ENCODE data around the gene ZMYND8.
"Not testable (repeated sequence)": the region's sequence is repeated elsewhere in the genome, so short reads cannot be mapped to it uniquely, and the experiment has no call there.

ZMYND8 gene

DNA sequence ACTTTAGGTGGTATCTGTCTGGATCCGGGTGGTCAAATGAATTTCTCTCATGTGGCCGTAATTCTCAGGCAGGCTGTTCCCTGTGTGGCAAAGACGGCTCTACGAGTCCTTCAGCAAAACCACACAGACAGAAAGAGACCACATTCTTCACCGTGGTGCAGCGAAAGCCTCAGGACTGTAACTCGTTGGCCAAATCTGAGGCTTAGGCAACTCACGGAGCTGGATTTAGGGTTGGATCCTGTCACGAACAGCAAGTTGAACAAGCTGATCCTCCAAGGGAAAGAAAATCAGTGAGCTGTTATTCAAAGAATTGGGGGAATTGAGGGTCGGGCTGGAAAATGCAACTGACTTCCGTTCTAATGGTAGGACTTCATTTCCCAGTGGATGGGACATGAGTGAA lies 167.4 kb downstream of the ZMYND8 start:
- H3K27ac Mint-ChIP-seq = no peak overlapping the region
- no peak overlapping the region for H3K4me3 Mint-ChIP-seq

DNA sequence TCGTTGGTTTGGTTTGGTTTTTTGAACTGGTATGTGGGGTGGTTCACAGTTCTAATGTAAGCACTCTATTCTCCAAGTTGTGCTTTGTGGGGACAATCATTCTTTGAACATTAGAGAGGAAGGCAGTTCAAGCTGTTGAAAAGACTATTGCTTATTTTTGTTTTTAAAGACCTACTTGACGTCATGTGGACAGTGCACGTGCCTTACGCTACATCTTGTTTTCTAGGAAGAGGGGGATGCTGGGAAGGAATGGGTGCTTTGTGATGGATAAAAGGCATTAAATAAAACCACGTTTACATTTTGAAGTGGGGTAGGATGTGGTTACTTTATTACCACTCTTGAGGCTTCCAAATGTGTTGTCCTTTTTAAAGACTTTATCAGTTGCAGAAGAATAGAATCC lies 168.0 kb downstream of the ZMYND8 start:
- peak overlapping the region in 1 of 2 donors; percentile 13 for H3K27ac Mint-ChIP-seq
- no peak overlapping the region for H3K4me3 Mint-ChIP-seq
- peaks cover 8% of the 10 kb centered on the region for H3K27me3 Mint-ChIP-seq
- no peaks in the 10 kb centered on the region for H3K9me3 Mint-ChIP-seq
- no peak for DNase-seq
- peaks cover 13% of the 10 kb centered on the region for H3K4me1 Mint-ChIP-seq
- ATAC-seq = no peak

More for the DNA sequence above, 167.4 kb downstream of the ZMYND8 start:
- no peak for DNase-seq
- peaks cover 8% of the 10 kb centered on the region for H3K27me3 Mint-ChIP-seq
- ATAC-seq = no peak
- H3K9me3 Mint-ChIP-seq = no peaks in the 10 kb centered on the region
- peaks cover 13% of the 10 kb centered on the region for H3K4me1 Mint-ChIP-seq

GRCh38 chr20:47187450-47188195 lies 168.9 kb downstream of the ZMYND8 start:
- Mint-ChIP-seq H3K27ac (no peak overlapping the region), H3K27me3 (peaks cover 8% of the 10 kb centered on the region), H3K9me3 (no peaks in the 10 kb centered on the region), H3K4me1 (peaks cover 13% of the 10 kb centered on the region), H3K4me3 (no peak overlapping the region)
- ATAC-seq (no peak), DNase-seq (no peak)

DNA sequence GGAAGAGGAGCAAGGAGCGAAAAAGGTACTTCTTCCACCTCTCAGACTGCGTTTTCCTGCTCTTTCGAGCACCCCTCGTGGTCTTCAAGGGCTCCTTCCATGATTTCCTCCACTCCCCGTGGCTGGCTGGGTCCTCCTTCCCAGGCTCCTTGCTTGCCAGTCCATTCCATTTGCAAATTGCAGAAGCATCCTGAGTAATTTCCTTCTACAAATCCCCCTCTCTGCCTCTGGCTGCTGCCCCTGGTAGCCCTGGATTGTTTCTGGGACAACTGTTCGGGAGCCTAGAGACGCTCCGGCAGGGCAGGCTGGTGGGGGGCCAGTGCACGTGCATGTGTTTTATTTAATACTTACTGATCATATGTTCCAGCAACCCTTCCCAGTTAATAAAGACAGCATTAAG lies 173.1 kb downstream of the ZMYND8 start:
- peak overlapping the region in 1 of 2 donors; percentile 29 for H3K27ac Mint-ChIP-seq
- DNase-seq (no peak), ATAC-seq (no peak)
- peaks cover 5% of the 10 kb centered on the region for H3K4me1 Mint-ChIP-seq
- H3K27me3 Mint-ChIP-seq = peaks cover 8% of the 10 kb centered on the region
- H3K4me3 Mint-ChIP-seq = no peak overlapping the region
- H3K9me3 Mint-ChIP-seq = peaks cover 0 to 13% of the 10 kb centered on the region in 2 donors

- no peak overlapping the region for H3K27ac Mint-ChIP-seq
- H3K4me3 Mint-ChIP-seq = no peak overlapping the region
- peak in 1 of 2 donors; percentile 28 for DNase-seq
- H3K9me3 Mint-ChIP-seq = peaks cover 0 to 13% of the 10 kb centered on the region in 2 donors
- no peaks in the 10 kb centered on the region for H3K4me1 Mint-ChIP-seq
- peak; percentile 86 for ATAC-seq
- H3K27me3 Mint-ChIP-seq = no peaks in the 10 kb centered on the region
Observed at GRCh38 chr20:47181056-47181862, 175.2 kb downstream of the ZMYND8 start.

DNA sequence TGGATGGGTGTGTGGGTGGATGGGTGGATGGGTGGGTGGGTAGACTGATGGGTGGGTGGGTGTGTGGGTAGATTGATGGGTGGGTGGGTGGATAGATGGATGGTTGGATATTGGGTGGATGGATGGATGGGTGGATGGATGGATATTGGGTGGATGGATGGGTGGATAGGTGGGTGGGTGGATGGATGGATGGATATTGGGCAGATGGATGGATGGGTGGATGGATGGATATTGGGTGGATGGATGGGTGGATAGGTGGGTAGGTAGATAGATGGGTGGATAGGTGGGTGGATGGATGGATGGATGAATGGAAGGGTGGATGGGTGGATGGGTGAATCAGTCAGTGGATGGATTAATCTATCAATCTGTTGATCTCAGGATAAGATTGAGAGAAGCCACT lies 177.2 kb downstream of the ZMYND8 start:
- peaks cover 14% of the 10 kb centered on the region for H3K27me3 Mint-ChIP-seq
- no peaks in the 10 kb centered on the region for H3K4me1 Mint-ChIP-seq
- no peak overlapping the region for H3K4me3 Mint-ChIP-seq
- no peak for ATAC-seq
- H3K27ac Mint-ChIP-seq = no peak overlapping the region
- peaks cover 0 to 13% of the 10 kb centered on the region in 2 donors for H3K9me3 Mint-ChIP-seq
- no peak for DNase-seq

- Mint-ChIP-seq H3K27me3 (peaks cover 14% of the 10 kb centered on the region), H3K4me1 (no peaks in the 10 kb centered on the region), H3K4me3 (no peak overlapping the region), H3K27ac (no peak overlapping the region), H3K9me3 (peaks cover 0 to 13% of the 10 kb centered on the region in 2 donors)
- ATAC-seq = no peak
- no peak for DNase-seq
Observed at GRCh38 chr20:47178851-47179250, 177.6 kb downstream of the ZMYND8 start.

DNA sequence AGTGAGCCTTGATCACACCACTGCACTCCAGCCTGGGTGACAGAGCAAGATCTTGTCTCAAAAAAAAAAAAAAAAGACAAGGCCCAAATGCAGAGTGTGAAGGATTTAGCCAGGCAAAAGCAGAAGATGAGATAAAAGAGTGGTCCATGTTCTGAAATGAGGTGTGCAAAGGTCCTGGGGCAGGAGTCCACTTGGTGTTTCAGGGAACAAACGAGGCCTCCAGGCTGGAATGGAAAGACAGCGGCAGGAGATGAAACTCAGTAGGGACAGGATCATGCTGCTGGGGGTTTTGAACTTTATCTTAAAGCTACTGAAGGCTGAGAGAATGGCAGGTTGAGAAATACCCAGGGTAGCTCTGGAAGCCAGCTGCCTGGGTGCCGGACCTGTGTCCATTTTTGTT lies 178.2 kb downstream of the ZMYND8 start:
- Mint-ChIP-seq H3K9me3 (peaks cover 0 to 13% of the 10 kb centered on the region in 2 donors), H3K27me3 (peaks cover 14% of the 10 kb centered on the region), H3K4me3 (no peak overlapping the region), H3K27ac (no peak overlapping the region), H3K4me1 (no peaks in the 10 kb centered on the region)
- no peak for ATAC-seq
- DNase-seq = no peak

- not testable (repeated sequence) for H3K4me3 Mint-ChIP-seq, H3K27ac Mint-ChIP-seq, H3K4me1 Mint-ChIP-seq, DNase-seq, ATAC-seq
- Mint-ChIP-seq H3K9me3 (peaks cover 0 to 13% of the 10 kb centered on the region in 2 donors), H3K27me3 (peaks cover 19% of the 10 kb centered on the region)
Observed at GRCh38 chr20:47176217-47176616, 180.3 kb downstream of the ZMYND8 start.

DNA sequence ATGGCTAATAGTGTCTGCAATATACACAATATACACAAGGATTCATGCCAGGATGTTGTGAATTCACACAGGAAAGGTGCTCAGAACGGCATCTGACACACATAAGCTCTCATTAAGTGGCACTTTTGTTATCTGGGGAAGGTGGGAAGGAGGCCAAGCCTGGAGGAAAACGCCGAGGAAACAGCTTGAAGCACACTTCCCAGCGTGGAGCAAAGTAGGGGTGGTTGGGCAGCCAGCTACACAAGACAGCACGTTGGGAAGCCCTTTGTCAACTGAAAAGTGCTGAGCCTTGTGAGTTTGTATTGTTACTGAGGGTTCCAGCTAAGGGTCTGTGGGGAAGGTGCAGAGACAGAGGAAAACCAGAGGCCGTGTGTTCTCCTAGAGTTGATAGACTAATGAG lies 181.0 kb downstream of the ZMYND8 start:
- H3K9me3 Mint-ChIP-seq = peaks cover 0 to 10% of the 10 kb centered on the region in 2 donors
- no peak overlapping the region for H3K27ac Mint-ChIP-seq
- H3K4me1 Mint-ChIP-seq = no peaks in the 10 kb centered on the region
- DNase-seq (no peak), ATAC-seq (no peak)
- H3K27me3 Mint-ChIP-seq = peaks cover 26% of the 10 kb centered on the region
- H3K4me3 Mint-ChIP-seq = no peak overlapping the region

DNA sequence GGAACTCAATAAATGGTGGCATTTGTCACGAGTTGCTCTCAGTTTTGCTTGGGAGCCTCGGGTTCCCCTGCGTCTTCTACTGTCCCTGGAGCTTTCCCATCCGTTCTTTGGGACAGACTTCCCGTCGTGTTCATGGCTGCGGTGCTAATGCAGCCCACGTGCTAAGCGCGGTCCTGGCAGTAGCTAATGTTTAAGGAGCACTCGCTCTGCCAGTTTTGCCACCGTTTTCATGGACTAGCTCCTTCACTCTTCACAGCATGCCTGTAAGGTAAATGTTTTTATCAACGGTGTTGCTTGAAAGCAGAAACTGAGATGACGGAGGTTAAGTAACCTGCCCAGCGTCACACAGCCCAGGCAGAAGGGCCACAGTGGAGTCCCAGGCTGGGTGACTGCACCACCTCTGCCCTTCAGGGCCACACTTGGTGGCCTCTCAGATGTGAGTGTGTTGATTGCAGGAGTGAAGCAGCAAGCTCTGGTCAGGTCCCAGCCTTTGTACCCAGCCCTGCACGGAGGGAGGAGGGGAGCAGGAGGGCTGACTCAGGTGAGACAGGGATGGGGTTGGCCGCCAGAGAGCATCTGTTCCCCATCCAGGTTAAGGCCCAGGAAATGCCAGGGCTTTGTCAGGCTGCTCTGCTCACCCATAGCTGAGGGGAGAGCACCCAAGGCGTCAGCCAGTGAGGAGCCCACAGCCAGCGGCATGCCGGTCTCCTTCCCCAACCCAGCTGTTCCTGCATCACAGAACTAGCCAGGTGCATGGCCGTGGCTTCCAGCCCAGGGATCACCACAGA lies 181.8 kb downstream of the ZMYND8 start:
- DNase-seq = no peak
- ATAC-seq = no peak
- no peaks in the 10 kb centered on the region for H3K4me1 Mint-ChIP-seq
- peaks cover 0 to 3% of the 10 kb centered on the region in 2 donors for H3K9me3 Mint-ChIP-seq
- H3K27ac Mint-ChIP-seq = no peak overlapping the region
- H3K27me3 Mint-ChIP-seq = peaks cover 26% of the 10 kb centered on the region
- no peak overlapping the region for H3K4me3 Mint-ChIP-seq

GRCh38 chr20:47173596-47174216 lies 182.8 kb downstream of the ZMYND8 start:
- H3K27me3 Mint-ChIP-seq = peaks cover 26% of the 10 kb centered on the region
- no peaks in the 10 kb centered on the region for H3K4me1 Mint-ChIP-seq
- H3K9me3 Mint-ChIP-seq = no peaks in the 10 kb centered on the region
- ATAC-seq = no peak
- DNase-seq = no peak
- no peak overlapping the region for H3K4me3 Mint-ChIP-seq
- H3K27ac Mint-ChIP-seq = no peak overlapping the region

DNA sequence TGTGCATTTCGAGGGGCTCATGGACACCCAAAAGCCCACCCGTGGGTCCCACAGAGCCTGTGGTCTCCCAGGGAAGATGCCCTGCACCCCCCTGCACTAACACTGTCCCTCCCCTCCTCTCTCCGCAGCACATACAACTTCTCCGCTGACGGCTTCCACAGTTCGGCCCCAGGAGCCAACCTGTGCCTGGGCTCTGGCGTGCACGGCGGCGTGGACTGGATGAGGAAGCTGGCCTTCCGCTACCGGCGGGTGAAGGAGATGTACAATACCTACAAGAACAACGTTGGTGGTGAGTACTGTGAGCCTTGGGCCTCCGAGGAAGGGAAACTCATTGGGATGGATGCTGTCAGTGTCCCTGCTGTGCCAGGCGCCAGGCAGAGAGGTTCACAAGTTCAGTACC lies 183.9 kb downstream of the ZMYND8 start:
- Mint-ChIP-seq H3K4me3 (no peak overlapping the region), H3K9me3 (no peaks in the 10 kb centered on the region)

GRCh38 chr20:47167846-47168245 lies 188.7 kb downstream of the ZMYND8 start:
- ATAC-seq = no peak
- DNase-seq = no peak
- Mint-ChIP-seq H3K27ac (no peak overlapping the region), H3K4me3 (no peak overlapping the region), H3K4me1 (no peaks in the 10 kb centered on the region), H3K27me3 (peaks cover 12% of the 10 kb centered on the region), H3K9me3 (no peaks in the 10 kb centered on the region)

More for the DNA sequence above, 183.9 kb downstream of the ZMYND8 start:
- DNase-seq = no peak
- Mint-ChIP-seq H3K27ac (no peak overlapping the region), H3K27me3 (peaks cover 26% of the 10 kb centered on the region), H3K4me1 (no peaks in the 10 kb centered on the region)
- no peak for ATAC-seq

DNA sequence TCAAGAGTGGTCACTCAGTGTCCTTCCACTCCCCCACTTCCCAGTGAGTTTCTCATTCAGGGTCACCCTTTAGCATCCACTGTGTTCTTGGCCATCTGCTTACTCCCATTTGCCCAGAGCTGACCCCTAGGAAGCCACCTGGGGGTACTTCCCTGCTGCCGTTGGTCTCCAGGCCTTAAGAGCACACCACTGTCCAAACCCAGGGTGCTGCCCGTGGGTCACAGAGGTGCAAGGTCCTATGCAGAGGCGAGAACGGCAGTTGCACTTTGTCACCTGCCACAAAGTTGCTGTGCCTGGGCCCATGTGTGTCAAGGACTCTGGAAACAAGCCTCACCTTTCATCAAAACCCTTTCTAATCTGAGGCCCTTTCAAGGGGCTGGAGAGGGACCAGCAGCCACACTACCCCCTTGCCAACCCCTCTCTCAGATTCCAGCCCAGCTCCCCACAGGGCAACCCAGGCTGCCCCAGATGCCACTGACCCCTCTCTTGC lies 191.1 kb downstream of the ZMYND8 start:
- Mint-ChIP-seq H3K4me3 (no peak overlapping the region), H3K9me3 (no peaks in the 10 kb centered on the region), H3K27me3 (no peaks in the 10 kb centered on the region), H3K27ac (no peak overlapping the region), H3K4me1 (no peaks in the 10 kb centered on the region)
- ATAC-seq (no peak), DNase-seq (no peak)
